SK-N-MC (cell line): Measurements from ENCODE around the gene EXOSC10.
A peak's percentile ranks its signal among the peaks of the same experiment; 100 is the strongest.
"Not testable (repeated sequence)": the region's sequence is repeated elsewhere in the genome, so short reads cannot be mapped to it uniquely, and the experiment has no call there.

Experiments used
- DNase-seq: peaks from one replicate; pipeline ENCODE4 v3.0.0-alpha.2; 2011; ENCODE audit warnings: low read depth, low spot score
- H3K27ac ChIP-seq: fragments of 200-600 bp; sonication (generic); 2 replicates; pipeline ENCODE4 v1.5.1; 2016; ENCODE audit warnings: mixed run types
- H3K36me3 ChIP-seq: fragments of 200-600 bp; sonication (generic); 2 replicates; pipeline ENCODE4 v1.6.1; 2017; ENCODE audit warnings: antibody characterized with exemption, low read length, mixed read lengths; ENCODE audit not compliant: insufficient read depth
- H3K4me3 ChIP-seq: fragments of 200-600 bp; sonication (generic); 2 replicates; pipeline ENCODE4 v1.5.1; 2016
- H3K9ac ChIP-seq: fragments of 200-600 bp; sonication (generic); 2 replicates; pipeline ENCODE4 v1.8.0; 2017; ENCODE audit warnings: mixed run types, mixed read lengths; ENCODE audit not compliant: insufficient read length
- H3K9me3 ChIP-seq: fragments of 200-600 bp; sonication (generic); 2 replicates; pipeline ENCODE4 v1.6.1; 2017; ENCODE audit warnings: low read depth, mild to moderate bottlenecking, antibody characterized with exemption, low read length, moderate library complexity, mixed read lengths
- EZH2 ChIP-seq: fragments of 200-600 bp; sonication (generic); IDR thresholded peaks from one replicate; pipeline ENCODE4 v1.6.1; 2017; ENCODE audit warnings: antibody characterized with exemption
- FOXP2 ChIP-seq: optimal IDR thresholded peaks from 2 replicates; pipeline ENCODE3; 2011; ENCODE audit warnings: mild to moderate bottlenecking, moderate library complexity; ENCODE audit not compliant: insufficient read depth; ENCODE audit errors: extremely low read length, control extremely low read depth
- POLR2AphosphoS5 ChIP-seq: IDR thresholded peaks from 2 replicates; pipeline ENCODE4 v1.6.1; 2012; ENCODE audit warnings: mild to moderate bottlenecking, low read depth, low read length, borderline replicate concordance

The EXOSC10 gene

GRCh38 chr1:11044849-11045427, 54.7 kb downstream of the EXOSC10 start:
- H3K27ac ChIP-seq: no peak overlapping the region
- H3K4me3 ChIP-seq: no peak overlapping the region
- no peak overlapping the region for H3K9ac ChIP-seq
- no peak for DNase-seq
- no peak for TF ChIP-seq EZH2
- TF ChIP-seq POLR2AphosphoS5: no peak
- TF ChIP-seq FOXP2: no peak
- no peaks in the 10 kb centered on the region for H3K9me3 ChIP-seq
- no peaks in the 10 kb centered on the region for H3K36me3 ChIP-seq

GRCh38 chr1:11044086-11044848, 55.4 kb downstream of the EXOSC10 start:
- no peaks in the 10 kb centered on the region for H3K9me3 ChIP-seq
- no peak overlapping the region for H3K9ac ChIP-seq
- H3K36me3 ChIP-seq: no peaks in the 10 kb centered on the region
- TF ChIP-seq POLR2AphosphoS5 (no peak), FOXP2 (no peak), EZH2 (no peak)
- no peak overlapping the region for H3K27ac ChIP-seq
- no peak overlapping the region for H3K4me3 ChIP-seq
- DNase-seq: no peak

- H3K27ac ChIP-seq: no peak overlapping the region
- no peaks in the 10 kb centered on the region for H3K9me3 ChIP-seq
- H3K36me3 ChIP-seq: no peaks in the 10 kb centered on the region
- no peak overlapping the region for H3K4me3 ChIP-seq
- H3K9ac ChIP-seq: no peak overlapping the region
- DNase-seq: no peak
- no peak for TF ChIP-seq POLR2AphosphoS5
- TF ChIP-seq FOXP2: no peak
- TF ChIP-seq EZH2: no peak
Observed at GRCh38 chr1:11042995-11043874, 56.4 kb downstream of the EXOSC10 start.

DNA sequence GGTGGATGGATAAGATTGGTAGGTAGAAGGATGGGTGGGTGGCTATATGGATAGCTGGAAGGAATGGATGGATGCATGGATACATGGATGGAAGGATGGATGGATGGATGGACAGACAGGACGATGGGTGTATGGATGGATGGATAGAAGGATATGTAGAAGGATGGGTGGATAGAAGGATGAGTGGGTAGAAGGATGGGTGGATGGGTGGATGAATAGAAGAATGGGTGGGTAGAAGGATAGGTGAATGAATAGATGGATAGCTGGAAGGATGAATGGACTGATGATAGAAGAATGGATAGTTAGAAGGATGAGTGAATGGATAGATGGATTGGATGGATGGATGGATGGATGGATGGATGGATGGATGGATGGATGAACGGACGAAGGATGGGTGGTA, 57.6 kb downstream of the EXOSC10 start:
- Histone ChIP-seq H3K9ac (no peak overlapping the region), H3K9me3 (no peaks in the 10 kb centered on the region), H3K36me3 (no peaks in the 10 kb centered on the region), H3K27ac (no peak overlapping the region), H3K4me3 (no peak overlapping the region)
- TF ChIP-seq FOXP2 (no peak), POLR2AphosphoS5 (no peak), EZH2 (no peak)
- DNase-seq: no peak

DNA sequence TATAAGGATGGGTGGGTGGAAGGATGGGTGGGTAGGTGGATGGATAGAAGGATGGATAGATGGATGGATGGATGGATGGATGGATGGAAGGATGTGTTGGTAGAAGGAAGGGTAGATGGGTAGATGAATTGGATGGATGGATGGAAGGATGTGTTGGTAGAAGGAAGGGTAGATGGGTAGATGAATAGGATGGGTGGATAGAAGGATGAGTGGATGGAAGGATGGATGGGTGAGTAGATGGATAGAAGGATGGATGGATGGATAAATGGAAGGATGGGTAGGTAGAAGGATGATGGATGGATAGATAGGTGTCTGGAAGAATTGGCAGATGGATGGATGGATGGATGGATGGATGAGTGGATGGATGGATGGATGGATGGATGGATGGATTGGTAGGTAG, 58.6 kb downstream of the EXOSC10 start:
- no peak overlapping the region for H3K4me3 ChIP-seq
- no peak overlapping the region for H3K27ac ChIP-seq
- H3K9ac ChIP-seq: no peak overlapping the region
- TF ChIP-seq POLR2AphosphoS5: no peak
- TF ChIP-seq EZH2: no peak
- no peak for TF ChIP-seq FOXP2
- DNase-seq: no peak
- no peaks in the 10 kb centered on the region for H3K36me3 ChIP-seq
- no peaks in the 10 kb centered on the region for H3K9me3 ChIP-seq

DNA sequence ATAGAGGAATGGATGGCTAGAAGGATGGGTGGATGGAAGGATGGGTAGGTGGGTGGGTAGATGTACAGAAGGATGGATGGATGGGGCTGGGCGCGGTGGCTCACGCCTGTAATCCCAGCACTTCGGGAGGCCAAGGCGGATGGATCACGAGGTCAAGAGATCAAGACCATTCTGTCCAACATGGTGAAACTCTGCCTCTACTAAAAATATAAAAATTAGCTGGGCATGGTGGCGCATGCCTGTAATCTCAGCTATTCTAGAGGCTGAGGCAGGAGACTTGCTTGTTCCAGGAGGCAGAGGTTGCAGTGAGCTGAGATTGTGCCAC, 59.6 kb downstream of the EXOSC10 start:
- DNase-seq, H3K36me3 ChIP-seq, H3K4me3 ChIP-seq, H3K9ac ChIP-seq, H3K9me3 ChIP-seq, H3K27ac ChIP-seq: not testable (repeated sequence)

GRCh38 chr1:11039351-11040104, 60.1 kb downstream of the EXOSC10 start:
- no peaks in the 10 kb centered on the region for H3K36me3 ChIP-seq
- no peak overlapping the region for H3K4me3 ChIP-seq
- no peaks in the 10 kb centered on the region for H3K9me3 ChIP-seq
- H3K9ac ChIP-seq: no peak overlapping the region
- DNase-seq: no peak
- H3K27ac ChIP-seq: no peak overlapping the region
- TF ChIP-seq EZH2: no peak
- no peak for TF ChIP-seq FOXP2
- TF ChIP-seq POLR2AphosphoS5: no peak

GRCh38 chr1:11037740-11038182, 61.9 kb downstream of the EXOSC10 start:
- Histone ChIP-seq H3K36me3 (no peaks in the 10 kb centered on the region), H3K9ac (no peak overlapping the region), H3K27ac (no peak overlapping the region), H3K9me3 (no peaks in the 10 kb centered on the region), H3K4me3 (no peak overlapping the region)
- DNase-seq: peak; percentile 66
- TF ChIP-seq POLR2AphosphoS5 (no peak), EZH2 (no peak), FOXP2 (no peak)

DNA sequence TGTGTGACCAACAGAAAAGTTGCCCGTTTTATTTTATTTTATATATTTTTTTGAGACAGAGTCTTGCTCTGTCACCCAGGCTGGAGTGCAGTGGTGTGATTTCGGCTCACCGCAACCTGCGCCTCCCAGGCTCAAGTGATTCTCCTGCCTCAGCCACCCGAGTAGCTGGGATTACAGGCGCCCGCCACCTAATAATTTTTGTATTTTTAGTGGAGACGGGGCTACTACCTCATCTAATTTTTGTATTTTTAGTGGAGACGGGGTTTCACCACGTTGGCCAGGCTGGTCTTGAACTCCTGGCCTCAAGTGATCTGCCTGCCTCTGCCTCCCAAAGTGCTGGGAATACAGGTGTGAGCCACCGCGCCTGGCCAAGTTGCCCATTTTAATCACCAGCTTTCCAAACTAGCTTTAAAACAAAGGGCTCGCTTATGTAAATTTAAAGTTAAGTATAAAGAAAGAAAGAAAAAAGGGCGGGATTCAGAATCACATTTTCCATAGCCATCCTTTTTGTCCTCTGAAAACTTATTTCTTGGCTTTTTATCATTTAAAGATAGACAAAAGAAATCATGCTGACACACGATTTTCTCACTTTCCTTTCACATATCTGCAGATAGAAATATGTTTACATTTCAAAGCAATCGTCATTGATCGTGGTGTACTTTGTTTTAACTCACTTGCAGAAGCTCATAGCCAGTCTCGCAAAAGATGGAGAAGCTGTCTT, 62.5 kb downstream of the EXOSC10 start:
- not testable (repeated sequence) for H3K9me3 ChIP-seq, H3K36me3 ChIP-seq, H3K4me3 ChIP-seq

More for the DNA sequence above, 62.5 kb downstream of the EXOSC10 start:
- DNase-seq, H3K9ac ChIP-seq, H3K27ac ChIP-seq: not testable (repeated sequence)
